ENCODE measurements around the gene NISCH.

Gene NISCH

DNA sequence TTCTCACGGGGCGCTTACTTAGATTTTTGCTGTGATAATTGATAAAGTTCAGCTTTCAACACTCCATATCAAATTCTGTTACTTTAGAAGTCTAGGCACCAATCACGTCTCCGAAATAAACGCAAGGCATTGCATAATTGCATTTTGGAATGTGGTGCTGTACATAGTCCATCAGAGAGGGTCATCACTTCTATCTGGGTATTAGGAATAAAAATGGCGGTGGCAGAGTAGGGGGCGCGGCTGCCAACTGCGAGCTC lies 80.6 kb downstream of the NISCH start:
- Histone ChIP-seq H3K9me3 (ENCODE audit: control insufficient read depth, insufficient read depth, low read length) (no peaks in the 10 kb centered on the region), H3K27me3 (ENCODE audit: control insufficient read depth, insufficient read depth, low read length) (no peaks in the 10 kb centered on the region), H3K27ac (ENCODE audit: low read length) (no peak overlapping the region), H3K4me1 (ENCODE audit: control insufficient read depth, insufficient read depth, low read length) (0 out of 2 replicates have a peak, but pooled peaks cover 7% of the 10 kb centered on the region), H3K4me3 (ENCODE audit: low read length) (no peak overlapping the region), H3K36me3 (ENCODE audit: control insufficient read depth, insufficient read depth, low read length) (no peaks in the 10 kb centered on the region)
- no CpG with 5 or more reads among the region's 9 CpGs for WGBS (ENCODE audit: insufficient coverage, insufficient read length)
- DNase-seq (ENCODE audit: low read depth, low spot score): no peak

DNA sequence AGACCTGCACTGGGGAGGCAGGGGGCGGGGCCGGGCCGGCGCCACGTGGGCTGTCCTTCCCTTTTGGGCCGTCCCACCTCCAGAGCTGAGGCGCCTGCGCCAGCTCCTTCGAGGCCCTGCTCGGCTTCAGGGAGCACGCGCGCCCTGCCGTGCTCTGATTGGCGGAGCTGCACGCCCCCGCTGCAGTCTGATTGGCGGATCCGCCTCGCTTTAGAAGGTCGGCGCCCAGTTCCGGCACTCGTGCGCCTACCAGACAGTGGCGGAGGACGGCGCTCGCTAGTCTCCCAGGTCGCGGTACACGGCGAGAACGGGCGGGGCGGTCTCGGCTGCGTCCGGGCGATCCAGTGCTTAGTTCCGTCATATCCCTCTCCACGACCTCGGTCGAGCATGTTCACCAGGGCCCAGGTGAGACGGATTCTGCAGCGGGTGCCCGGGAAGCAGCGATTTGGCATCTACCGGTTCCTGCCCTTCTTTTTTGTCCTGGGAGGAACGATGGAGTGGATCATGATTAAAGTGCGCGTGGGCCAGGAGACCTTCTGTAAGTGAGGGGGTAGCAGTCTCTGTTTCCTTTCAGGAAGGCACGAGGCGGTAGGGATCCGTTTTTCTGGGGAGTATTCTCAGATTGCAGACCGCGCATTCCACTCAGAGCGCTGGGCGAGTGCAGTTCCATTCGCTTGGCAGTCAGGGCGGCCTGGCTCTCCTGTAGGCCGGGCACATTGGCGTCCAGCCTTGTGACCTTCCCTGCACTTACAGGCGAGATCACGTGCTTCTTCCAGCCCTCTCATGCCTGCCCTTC lies 81.2 kb downstream of the NISCH start, which contains the start of gene UQCC5:
TSS of gene UQCC5 (plus strand) at position 237 of the 796 bp plus-strand sequence. CDS start at position 388, 151 bp downstream.
- Histone ChIP-seq H3K36me3 (ENCODE audit: control insufficient read depth, insufficient read depth, low read length) (no peaks in the 10 kb centered on the region), H3K27ac (ENCODE audit: low read length) (no peak within 1 kb of the TSS), H3K9me3 (ENCODE audit: control insufficient read depth, insufficient read depth, low read length) (no peaks in the 10 kb centered on the region), H3K4me3 (ENCODE audit: low read length) (peak within 1 kb of the TSS; percentile 64; the same call in 1 of the 2 replicates), H3K4me1 (ENCODE audit: control insufficient read depth, insufficient read depth, low read length) (0 out of 2 replicates have a peak, but pooled peaks cover 7% of the 10 kb centered on the region), H3K27me3 (ENCODE audit: control insufficient read depth, insufficient read depth, low read length) (no peaks in the 10 kb centered on the region)
- no CpG with 5 or more reads among the region's 65 CpGs for WGBS (ENCODE audit: insufficient coverage, insufficient read length)
- peak; percentile 93 for DNase-seq (ENCODE audit: low read depth, low spot score)

DNA sequence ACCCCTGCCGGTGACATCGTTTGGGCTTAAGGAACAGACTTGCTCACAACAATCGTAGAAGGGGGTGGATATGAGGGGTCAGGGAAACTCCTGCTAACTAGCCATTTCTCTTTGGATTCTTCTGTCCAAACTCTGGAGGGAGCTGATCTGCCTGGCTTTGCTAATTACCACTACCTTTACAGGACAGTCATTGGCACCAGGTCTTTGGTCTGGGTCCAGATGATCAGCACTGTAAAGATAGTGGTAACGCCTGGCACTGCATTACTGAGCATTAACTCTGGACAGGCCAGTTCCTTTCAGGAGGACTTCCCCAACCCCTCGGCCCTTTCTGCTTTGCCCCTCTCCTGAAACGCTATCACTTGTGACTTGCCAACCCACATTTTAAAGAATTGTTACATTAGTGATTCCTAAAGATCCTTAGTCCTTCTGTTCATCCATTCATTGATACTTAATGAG lies 81.8 kb downstream of the NISCH start:
- Histone ChIP-seq H3K36me3 (ENCODE audit: control insufficient read depth, insufficient read depth, low read length) (no peaks in the 10 kb centered on the region), H3K9me3 (ENCODE audit: control insufficient read depth, insufficient read depth, low read length) (no peaks in the 10 kb centered on the region), H3K4me3 (ENCODE audit: low read length) (peak overlapping the region; percentile 64; the same call in 1 of the 2 replicates), H3K27me3 (ENCODE audit: control insufficient read depth, insufficient read depth, low read length) (no peaks in the 10 kb centered on the region), H3K4me1 (ENCODE audit: control insufficient read depth, insufficient read depth, low read length) (0 out of 2 replicates have a peak, but pooled peaks cover 6% of the 10 kb centered on the region), H3K27ac (ENCODE audit: low read length) (no peak overlapping the region)
- DNase-seq (ENCODE audit: low read depth, low spot score): no peak
- no CpG with 5 or more reads among the region's 6 CpGs for WGBS (ENCODE audit: insufficient coverage, insufficient read length)

DNA sequence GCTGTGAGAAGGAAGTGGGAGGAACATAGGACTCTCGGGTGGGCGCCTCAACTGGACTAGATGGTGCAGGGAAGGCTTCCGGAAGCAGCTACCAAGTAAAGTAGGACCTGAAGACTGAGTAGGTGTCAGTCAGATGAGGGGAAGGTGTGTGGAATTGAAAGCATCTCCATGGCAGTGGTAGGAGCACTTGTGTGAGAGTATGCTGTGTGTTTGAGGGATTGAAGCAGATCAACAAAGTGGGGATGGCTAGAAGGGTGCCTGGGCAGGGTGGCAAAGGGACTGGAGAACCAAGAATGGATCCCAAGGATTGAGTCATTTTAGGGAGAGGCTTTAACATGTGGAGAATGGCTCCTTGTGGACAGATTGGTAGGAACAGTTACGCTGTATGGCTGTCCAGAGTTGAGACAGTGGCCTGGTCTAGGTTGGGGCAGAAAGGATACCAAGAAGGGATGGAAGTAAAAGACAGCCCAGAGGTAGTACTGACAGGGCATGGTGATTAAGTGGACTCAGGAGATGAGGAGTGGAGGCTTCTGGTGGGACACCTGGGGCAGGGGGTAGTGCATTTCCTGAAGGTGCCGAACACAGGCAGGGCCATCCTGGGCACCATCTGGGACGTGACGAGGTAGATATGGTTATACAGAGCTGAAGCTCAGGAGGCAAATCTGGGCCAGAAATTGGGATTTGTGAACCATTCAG lies 82.5 kb downstream of the NISCH start:
- no peak overlapping the region for H3K27ac ChIP-seq (ENCODE audit: low read length)
- no peaks in the 10 kb centered on the region for H3K36me3 ChIP-seq (ENCODE audit: control insufficient read depth, insufficient read depth, low read length)
- H3K9me3 ChIP-seq (ENCODE audit: control insufficient read depth, insufficient read depth, low read length): no peaks in the 10 kb centered on the region
- H3K4me1 ChIP-seq (ENCODE audit: control insufficient read depth, insufficient read depth, low read length): 0 out of 2 replicates have a peak, but pooled peaks cover 4% of the 10 kb centered on the region
- H3K27me3 ChIP-seq (ENCODE audit: control insufficient read depth, insufficient read depth, low read length): no peaks in the 10 kb centered on the region
- no CpG with 5 or more reads among the region's 7 CpGs for WGBS (ENCODE audit: insufficient coverage, insufficient read length)
- no peak overlapping the region for H3K4me3 ChIP-seq (ENCODE audit: low read length)
- DNase-seq (ENCODE audit: low read depth, low spot score): no peak

DNA sequence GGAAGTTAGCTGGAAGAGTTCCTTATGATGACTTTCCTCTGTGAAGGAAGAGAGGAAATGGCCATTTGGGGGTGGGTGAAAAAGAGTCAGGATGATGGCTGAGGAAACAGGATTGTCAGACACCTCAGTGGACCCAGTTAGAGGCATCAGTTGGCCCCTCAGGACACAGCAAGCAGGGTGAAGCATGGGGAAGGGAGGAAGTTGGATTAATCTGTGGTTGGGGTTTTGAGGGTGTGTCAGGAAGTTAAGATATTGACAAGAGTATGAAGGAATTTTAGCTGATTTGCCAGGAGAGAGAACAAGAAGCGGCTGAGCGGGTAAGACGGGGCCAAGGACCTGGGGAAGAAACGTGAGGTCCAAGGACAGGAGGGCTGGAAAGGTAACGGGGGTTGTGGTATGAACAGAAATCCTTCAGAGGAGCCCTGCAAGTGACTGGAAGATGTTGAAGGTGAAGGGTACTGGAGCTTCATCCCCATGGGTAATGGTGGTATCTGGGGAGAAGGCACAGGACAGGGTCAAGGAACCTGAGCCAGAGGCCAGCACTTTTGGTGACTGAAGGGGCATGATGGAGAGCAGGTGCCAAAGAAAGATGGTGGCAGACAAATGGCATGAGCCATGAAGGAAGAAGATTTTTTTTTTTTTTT lies 83.7 kb downstream of the NISCH start:
- Histone ChIP-seq H3K27ac (ENCODE audit: low read length) (no peak overlapping the region), H3K36me3 (ENCODE audit: control insufficient read depth, insufficient read depth, low read length) (no peaks in the 10 kb centered on the region), H3K4me1 (ENCODE audit: control insufficient read depth, insufficient read depth, low read length) (0 out of 2 replicates have a peak, but pooled peaks cover 4% of the 10 kb centered on the region), H3K27me3 (ENCODE audit: control insufficient read depth, insufficient read depth, low read length) (no peaks in the 10 kb centered on the region), H3K4me3 (ENCODE audit: low read length) (no peak overlapping the region), H3K9me3 (ENCODE audit: control insufficient read depth, insufficient read depth, low read length) (no peaks in the 10 kb centered on the region)
- no peak for DNase-seq (ENCODE audit: low read depth, low spot score)
- WGBS (ENCODE audit: insufficient coverage, insufficient read length): no CpG with 5 or more reads among the region's 5 CpGs

DNA sequence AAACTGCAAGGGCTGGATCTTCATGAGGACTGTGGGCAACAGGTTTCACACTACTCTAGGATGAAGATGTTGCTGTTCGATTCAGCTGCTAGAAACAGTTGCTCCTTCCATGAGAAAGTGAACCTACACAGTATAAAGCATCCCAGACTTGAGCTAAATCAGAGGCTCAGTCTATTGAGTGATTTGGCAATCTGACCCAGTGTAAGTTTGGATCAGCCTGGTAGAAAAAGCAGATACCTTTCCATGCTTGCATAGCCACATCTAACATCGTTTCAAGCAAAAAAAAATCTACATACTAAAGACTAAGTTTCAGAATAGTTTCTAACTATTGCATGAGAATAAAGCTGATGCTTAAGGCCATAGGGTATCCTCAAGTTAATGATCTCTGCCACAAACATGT lies 85.6 kb downstream of the NISCH start:
- no CpG with 5 or more reads among the region's 2 CpGs for WGBS (ENCODE audit: insufficient coverage, insufficient read length)
- Histone ChIP-seq H3K27ac (ENCODE audit: low read length) (no peak overlapping the region), H3K4me1 (ENCODE audit: control insufficient read depth, insufficient read depth, low read length) (no peaks in the 10 kb centered on the region), H3K36me3 (ENCODE audit: control insufficient read depth, insufficient read depth, low read length) (no peaks in the 10 kb centered on the region), H3K27me3 (ENCODE audit: control insufficient read depth, insufficient read depth, low read length) (no peaks in the 10 kb centered on the region), H3K4me3 (ENCODE audit: low read length) (no peak overlapping the region), H3K9me3 (ENCODE audit: control insufficient read depth, insufficient read depth, low read length) (no peaks in the 10 kb centered on the region)
- no peak for DNase-seq (ENCODE audit: low read depth, low spot score)
